ENCODE data around the gene STEAP4. TPM values are rescaled to one million over a fixed set of nuclear protein-coding genes. Genes with fewer than 3 reads are reported as not detected.

The STEAP4 gene
- total RNA-seq, 2 donors from 2014 or later: 14.3 to 14.8 TPM

GRCh38 chr7:88291398-88292173 is 15.1 kb downstream of the STEAP4 start:
- no peaks in the 10 kb centered on the region for H3K36me3 ChIP-seq (replicated peaks in 1 of 2; ENCODE audit: insufficient read depth in 1 of 2, low read depth in 2 of 2)
- peaks cover 13% of the 10 kb centered on the region for H3K4me1 ChIP-seq
- 75 to 77% methylated on average over 11 of the region's 11 CpGs for WGBS, 2 donors
- no peaks in the 10 kb centered on the region for H3K9me3 ChIP-seq
- intact Hi-C loops (cut with DNase I): no loop called here
- peak overlapping the region in 3 of 4 donors; percentile 35 to 65 (median 41) for H3K27ac ChIP-seq
- TF ChIP-seq CTCF (IDR thresholded peaks at IDR 0.05) (no peak), POLR2A (IDR thresholded peaks at IDR 0.05) (no peak)
- peak in 2 of 4 donors; percentile 12 to 21 for DNase-seq
- no peaks in the 10 kb centered on the region for H3K27me3 ChIP-seq
- H3K4me3 ChIP-seq: no peak overlapping the region
- ATAC-seq: peak; percentile 17

- Histone ChIP-seq H3K27me3 (no peaks in the 10 kb centered on the region), H3K9me3 (no peaks in the 10 kb centered on the region), H3K27ac (peak overlapping the region in 2 of 4 donors; percentile 20 to 53), H3K36me3 (replicated peaks in 1 of 2; ENCODE audit: insufficient read depth in 1 of 2, low read depth in 2 of 2) (no peaks in the 10 kb centered on the region), H3K4me3 (no peak overlapping the region), H3K4me1 (peaks cover 13% of the 10 kb centered on the region)
- 80 to 88% methylated on average over 4 of the region's 4 CpGs for WGBS, 2 donors
- ATAC-seq (no peak), DNase-seq (no peak)
- intact Hi-C loops (cut with DNase I): no loop called here
- TF ChIP-seq POLR2A (IDR thresholded peaks at IDR 0.05) (no peak), CTCF (IDR thresholded peaks at IDR 0.05) (no peak)
Observed at GRCh38 chr7:88290491-88290890, 16.2 kb downstream of the STEAP4 start.

DNA sequence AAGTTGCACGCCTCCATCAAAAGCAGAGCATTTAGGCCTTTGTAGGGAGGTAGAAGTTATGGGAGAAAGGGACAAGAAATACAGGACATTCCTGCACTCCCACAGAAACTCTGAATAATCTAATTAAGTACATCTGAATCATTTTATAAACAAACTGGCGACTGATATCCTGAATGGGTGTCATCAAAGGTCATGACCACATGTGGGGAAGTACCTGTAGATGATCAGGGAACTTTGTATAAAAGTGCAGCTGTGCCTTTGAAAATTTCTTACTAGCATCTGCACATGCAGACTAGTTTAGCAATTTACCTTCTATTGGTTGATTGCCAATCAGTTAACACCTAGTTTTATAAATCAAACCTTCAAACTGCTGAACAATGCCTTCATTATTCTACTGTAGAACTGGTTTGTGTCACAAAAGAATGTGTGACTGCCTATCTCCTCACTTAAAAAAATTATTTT is 17.1 kb downstream of the STEAP4 start:
- Histone ChIP-seq H3K27ac (peak overlapping the region in 2 of 4 donors; percentile 30 to 53), H3K9me3 (no peaks in the 10 kb centered on the region), H3K4me1 (peaks cover 13% of the 10 kb centered on the region), H3K4me3 (no peak overlapping the region), H3K27me3 (no peaks in the 10 kb centered on the region), H3K36me3 (replicated peaks in 1 of 2; ENCODE audit: insufficient read depth in 1 of 2, low read depth in 2 of 2) (no peaks in the 10 kb centered on the region)
- TF ChIP-seq CTCF (IDR thresholded peaks at IDR 0.05) (no peak), POLR2A (IDR thresholded peaks at IDR 0.05) (no peak)
- DNase-seq: peak in 1 of 4 donors; percentile 55
- 30 to 59% methylated on average over 2 of the region's 2 CpGs for WGBS, 2 donors
- ATAC-seq: peak; percentile 79
- intact Hi-C loops (cut with DNase I): no loop called here

- TF ChIP-seq POLR2A (IDR thresholded peaks at IDR 0.05) (no peak), CTCF (IDR thresholded peaks at IDR 0.05) (no peak)
- Histone ChIP-seq H3K27ac (peak overlapping the region in 1 of 4 donors; percentile 12), H3K36me3 (replicated peaks in 1 of 2; ENCODE audit: insufficient read depth in 1 of 2, low read depth in 2 of 2) (no peaks in the 10 kb centered on the region), H3K9me3 (no peaks in the 10 kb centered on the region), H3K27me3 (no peaks in the 10 kb centered on the region), H3K4me1 (peaks cover 20% of the 10 kb centered on the region), H3K4me3 (no peak overlapping the region)
- ATAC-seq (no peak), DNase-seq (no peak)
- 24 to 31% methylated on average over 2 of the region's 2 CpGs for WGBS, 2 donors
- intact Hi-C loops (cut with DNase I): no loop called here
Observed at GRCh38 chr7:88281749-88282148, 24.9 kb downstream of the STEAP4 start.

DNA sequence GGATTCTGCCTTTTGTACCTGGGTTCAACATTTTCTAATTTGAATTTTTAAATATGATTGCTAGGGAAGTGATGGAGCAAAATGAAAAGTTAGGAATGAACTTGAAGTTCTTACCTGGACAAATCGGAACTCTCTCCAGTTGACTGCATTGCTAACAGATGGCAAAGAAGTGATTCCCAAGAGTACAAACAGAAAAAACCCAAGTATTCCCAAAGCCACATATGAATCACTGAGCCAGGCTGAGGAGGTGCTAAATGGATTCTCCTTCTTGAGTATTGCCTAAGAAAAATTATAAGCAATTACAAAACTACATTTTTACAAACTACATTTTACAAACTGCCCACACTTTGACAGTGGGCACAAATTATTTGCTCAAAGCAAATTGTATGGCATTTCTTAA is 25.9 kb downstream of the STEAP4 start:
- ATAC-seq (no peak), DNase-seq (no peak)
- intact Hi-C loops (cut with DNase I): no loop called here
- WGBS, 2 donors: 95 to 97% methylated on average over 1 of the region's 1 CpG
- Histone ChIP-seq H3K4me1 (peaks cover 20% of the 10 kb centered on the region), H3K4me3 (no peak overlapping the region), H3K36me3 (replicated peaks in 1 of 2; ENCODE audit: insufficient read depth in 1 of 2, low read depth in 2 of 2) (no peaks in the 10 kb centered on the region), H3K27ac (no peak overlapping the region), H3K27me3 (no peaks in the 10 kb centered on the region), H3K9me3 (no peaks in the 10 kb centered on the region)
- TF ChIP-seq CTCF (IDR thresholded peaks at IDR 0.05) (no peak), POLR2A (IDR thresholded peaks at IDR 0.05) (no peak)
